Omental fat pad (tissue), 4 donors: ENCODE results near the gene TBL1X. TPM values are rescaled to one million over a fixed set of nuclear protein-coding genes. Genes with fewer than 3 reads are reported as not detected.

ENCODE experiments used
- ATAC-seq: fragments of 150-250 bp; one replicate; pipeline ENCODE4 v1.9.1; 2016; ENCODE audit warnings: mild to moderate bottlenecking, moderate library complexity; ENCODE audit not compliant: low FRiP score
- DNase-seq: peaks from one replicate; pipeline ENCODE4 v3.0.0-alpha.2; 2019; ENCODE audit warnings: low spot score
- total RNA-seq, 4 donors: library from RNA; depleted of rRNA; stranded (reverse); fragments of >200 nt; gene quantifications; one replicate each; pipeline ENCODE4 v1.1.0, GENCODE V29; 2016
- TF ChIP-seq, protein P1 (sequence below), 3 donors: fragments of 450-650 bp; IDR thresholded peaks; one replicate each; pipeline ENCODE4 v1.5.1; 2016 to 2017; ENCODE audit warnings: antibody characterized with exemption in 3 of 3, mild to moderate bottlenecking in 3 of 3, moderate library complexity in 2 of 3

The TBL1X gene
- total RNA-seq, 4 donors from 2014 or later, result 13.1 to 22.7 (median 16.2) TPM

DNA sequence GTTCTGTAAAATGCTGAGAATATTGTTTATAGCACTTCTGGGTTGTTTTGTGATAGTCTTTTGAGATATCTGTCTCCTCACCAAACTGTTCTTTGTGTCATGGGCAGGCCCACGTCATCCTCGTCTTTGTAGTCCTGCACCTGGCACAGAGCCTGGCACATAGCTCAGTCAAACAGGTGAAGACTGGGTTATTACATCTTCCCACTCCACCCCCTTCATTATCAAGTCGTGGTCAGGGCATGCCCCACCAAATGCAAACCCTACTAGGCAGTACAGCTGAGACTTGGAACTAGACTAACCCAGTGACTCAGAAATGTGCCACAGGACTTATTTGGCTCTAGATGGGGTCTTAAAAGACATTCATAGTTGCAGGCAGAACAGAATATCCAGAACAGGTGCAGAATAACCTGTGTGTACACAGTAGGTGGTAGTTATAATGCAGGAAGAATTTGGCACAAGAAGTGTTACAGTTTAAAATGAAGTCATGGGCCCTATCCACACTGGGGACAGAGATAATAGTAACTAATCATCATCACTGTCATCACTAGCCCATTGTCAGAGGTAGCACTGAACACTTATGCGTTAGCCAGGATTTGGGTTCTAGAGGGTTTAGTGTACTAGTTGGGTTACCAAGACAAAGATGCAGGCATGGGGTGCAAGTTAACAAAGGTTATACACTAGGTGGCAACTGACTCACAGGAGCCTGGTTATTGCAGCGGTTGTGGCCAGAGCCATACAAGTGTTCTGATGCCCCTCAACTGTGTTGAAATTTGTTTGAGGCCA is 74.9 kb downstream of the TBL1X start:
- TF ChIP-seq, protein P1, sequence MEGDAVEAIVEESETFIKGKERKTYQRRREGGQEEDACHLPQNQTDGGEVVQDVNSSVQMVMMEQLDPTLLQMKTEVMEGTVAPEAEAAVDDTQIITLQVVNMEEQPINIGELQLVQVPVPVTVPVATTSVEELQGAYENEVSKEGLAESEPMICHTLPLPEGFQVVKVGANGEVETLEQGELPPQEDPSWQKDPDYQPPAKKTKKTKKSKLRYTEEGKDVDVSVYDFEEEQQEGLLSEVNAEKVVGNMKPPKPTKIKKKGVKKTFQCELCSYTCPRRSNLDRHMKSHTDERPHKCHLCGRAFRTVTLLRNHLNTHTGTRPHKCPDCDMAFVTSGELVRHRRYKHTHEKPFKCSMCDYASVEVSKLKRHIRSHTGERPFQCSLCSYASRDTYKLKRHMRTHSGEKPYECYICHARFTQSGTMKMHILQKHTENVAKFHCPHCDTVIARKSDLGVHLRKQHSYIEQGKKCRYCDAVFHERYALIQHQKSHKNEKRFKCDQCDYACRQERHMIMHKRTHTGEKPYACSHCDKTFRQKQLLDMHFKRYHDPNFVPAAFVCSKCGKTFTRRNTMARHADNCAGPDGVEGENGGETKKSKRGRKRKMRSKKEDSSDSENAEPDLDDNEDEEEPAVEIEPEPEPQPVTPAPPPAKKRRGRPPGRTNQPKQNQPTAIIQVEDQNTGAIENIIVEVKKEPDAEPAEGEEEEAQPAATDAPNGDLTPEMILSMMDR (IDR thresholded peaks at IDR 0.05), result no peak
- no peak for DNase-seq
- no peak for ATAC-seq

DNA sequence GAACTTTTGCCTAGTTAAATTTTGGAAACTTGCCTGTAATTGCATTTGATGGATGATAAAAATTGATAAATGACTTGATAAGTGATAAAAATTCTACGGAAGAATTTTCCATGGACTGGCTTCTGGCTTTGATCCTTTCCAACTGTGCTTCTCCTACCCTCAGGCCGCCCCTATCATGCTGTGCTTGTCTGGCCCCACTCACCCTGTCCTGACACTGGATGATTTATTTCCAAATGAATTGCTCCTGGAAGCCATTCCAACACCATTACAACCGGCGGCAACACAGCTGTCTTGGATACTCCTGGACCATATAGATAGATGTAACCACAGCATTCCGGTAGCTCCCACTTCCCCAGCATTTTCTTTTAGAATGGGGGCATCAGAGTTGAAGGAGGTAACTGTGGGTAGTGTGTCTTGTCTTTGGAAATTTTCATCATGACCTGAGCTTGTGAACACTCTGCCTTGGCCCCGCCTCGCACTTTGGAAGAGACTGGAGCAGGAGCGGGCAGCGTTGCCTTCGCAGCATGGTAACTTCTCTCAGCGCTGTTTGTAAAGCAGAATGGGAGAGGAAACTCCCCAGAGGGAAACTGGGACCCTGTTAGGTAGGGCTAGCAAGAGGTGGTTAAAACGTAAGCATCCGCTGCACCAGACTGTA is 77.4 kb downstream of the TBL1X start:
- DNase-seq, result no peak
- TF ChIP-seq, protein P1 (IDR thresholded peaks at IDR 0.05), result no peak
- ATAC-seq, result no peak

DNA sequence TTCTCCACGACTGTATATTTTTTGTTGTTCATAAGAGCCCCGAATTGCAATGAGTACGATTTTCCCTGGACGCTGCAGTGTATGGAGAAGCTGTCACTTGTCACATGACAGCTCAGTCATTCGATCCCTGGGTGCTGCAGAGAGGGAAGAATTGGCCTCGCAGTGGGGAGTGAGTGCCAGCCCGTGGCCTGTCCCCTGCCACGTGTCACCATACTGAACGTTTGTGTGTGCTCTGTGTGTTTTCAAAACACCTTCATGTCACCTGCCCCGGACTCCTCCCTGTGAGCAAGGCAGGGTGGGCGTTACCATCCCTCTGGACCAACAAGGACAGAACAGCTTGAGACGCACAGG is 77.9 kb downstream of the TBL1X start:
- no peak for DNase-seq
- no peak for ATAC-seq
- TF ChIP-seq, protein P1 (IDR thresholded peaks at IDR 0.05), result no peak

DNA sequence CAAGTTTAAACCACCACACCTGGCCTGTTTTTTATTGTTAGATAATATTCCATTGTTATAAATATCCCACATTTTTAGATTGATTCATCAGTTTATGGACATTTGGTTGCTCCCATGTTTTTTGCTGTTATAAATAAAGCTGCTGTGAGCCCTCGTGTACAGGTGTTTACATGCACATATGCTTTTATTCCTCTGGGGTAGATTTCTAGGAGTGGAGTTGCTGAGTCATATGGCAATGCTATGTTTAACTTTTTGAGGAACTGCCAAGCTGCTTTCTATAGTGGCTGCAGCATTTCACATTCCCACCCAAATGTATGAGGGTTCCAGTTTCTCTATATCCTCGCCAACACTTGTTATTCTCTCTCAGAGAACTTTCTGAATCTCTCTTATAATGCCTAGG is 90.5 kb downstream of the TBL1X start:
- TF ChIP-seq, protein P1 (IDR thresholded peaks at IDR 0.05), result no peak
- DNase-seq, result no peak
- ATAC-seq, result no peak

DNA sequence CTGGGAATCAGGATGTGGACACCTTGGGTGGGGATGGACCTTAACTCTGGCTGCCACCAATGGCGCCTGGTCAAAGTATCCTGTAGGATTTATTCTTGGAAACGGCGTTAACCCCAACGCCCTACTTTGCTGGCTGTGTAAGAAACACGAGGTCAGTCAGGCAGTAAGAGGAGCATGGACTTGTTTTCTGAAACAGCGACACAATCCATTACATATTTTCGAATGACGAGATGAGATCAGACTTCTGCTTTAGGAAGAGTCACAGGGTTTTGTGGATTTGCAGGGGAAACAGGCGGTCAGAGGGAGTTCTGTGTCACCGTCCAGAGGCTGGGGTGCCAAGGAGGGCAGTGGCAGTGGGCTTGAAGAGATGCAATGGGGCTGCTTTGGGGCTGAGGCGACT is 92.2 kb downstream of the TBL1X start:
- ATAC-seq (no peak), DNase-seq (no peak)
- TF ChIP-seq, protein P1 (IDR thresholded peaks at IDR 0.05), result no peak

DNA sequence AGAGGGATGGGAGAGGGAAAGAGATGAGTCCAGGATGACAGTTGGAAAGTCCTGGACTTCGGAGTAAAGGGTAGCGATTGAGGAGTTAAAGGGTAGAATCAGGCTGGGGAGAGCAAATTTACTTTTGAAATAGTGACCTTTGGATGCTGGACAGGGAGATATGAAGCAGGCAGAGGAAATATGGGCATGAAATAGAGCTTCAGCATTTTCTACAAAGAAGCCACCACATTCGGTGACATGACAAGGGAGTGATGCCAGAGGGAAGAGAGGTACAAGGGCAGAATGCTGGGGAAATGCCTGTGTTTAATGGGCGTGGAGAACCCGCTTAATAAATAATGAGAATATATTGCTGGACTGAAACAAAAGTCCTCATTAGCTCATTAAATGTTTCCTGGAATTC is 92.7 kb downstream of the TBL1X start:
- TF ChIP-seq, protein P1 (IDR thresholded peaks at IDR 0.05), result no peak
- ATAC-seq, result no peak

DNA sequence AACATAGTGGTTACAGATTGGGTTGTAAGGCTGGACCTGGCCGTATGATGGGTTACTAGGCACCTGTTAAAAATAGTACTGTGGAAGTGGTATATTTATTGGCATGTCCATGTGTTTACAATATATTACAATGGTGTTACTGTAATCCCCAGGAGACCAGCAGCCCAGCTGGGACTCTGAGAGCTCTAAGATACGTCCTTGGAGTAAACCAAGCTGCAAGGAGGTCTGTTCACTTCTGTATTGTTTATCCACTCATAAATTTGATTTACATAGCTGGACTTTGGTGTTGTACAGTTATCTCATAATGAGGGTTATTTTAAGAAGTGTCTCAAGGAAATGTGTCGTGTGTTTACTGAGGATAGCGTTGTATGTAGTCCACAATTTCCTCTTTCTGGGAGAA is 93.8 kb downstream of the TBL1X start:
- no peak for DNase-seq
- TF ChIP-seq, protein P1 (IDR thresholded peaks at IDR 0.05), result no peak
- no peak for ATAC-seq

More for the DNA sequence above, 92.7 kb downstream of the TBL1X start:
- no peak for DNase-seq
